ENCODE measurements around the gene SRCAP. TPM values are rescaled to one million over a fixed set of nuclear protein-coding genes. Genes with fewer than 3 reads are reported as not detected.

The SRCAP gene
- total RNA-seq, 4 donors from 2014 or later, result 15.9 to 40.4 (median 30.0) TPM

DNA sequence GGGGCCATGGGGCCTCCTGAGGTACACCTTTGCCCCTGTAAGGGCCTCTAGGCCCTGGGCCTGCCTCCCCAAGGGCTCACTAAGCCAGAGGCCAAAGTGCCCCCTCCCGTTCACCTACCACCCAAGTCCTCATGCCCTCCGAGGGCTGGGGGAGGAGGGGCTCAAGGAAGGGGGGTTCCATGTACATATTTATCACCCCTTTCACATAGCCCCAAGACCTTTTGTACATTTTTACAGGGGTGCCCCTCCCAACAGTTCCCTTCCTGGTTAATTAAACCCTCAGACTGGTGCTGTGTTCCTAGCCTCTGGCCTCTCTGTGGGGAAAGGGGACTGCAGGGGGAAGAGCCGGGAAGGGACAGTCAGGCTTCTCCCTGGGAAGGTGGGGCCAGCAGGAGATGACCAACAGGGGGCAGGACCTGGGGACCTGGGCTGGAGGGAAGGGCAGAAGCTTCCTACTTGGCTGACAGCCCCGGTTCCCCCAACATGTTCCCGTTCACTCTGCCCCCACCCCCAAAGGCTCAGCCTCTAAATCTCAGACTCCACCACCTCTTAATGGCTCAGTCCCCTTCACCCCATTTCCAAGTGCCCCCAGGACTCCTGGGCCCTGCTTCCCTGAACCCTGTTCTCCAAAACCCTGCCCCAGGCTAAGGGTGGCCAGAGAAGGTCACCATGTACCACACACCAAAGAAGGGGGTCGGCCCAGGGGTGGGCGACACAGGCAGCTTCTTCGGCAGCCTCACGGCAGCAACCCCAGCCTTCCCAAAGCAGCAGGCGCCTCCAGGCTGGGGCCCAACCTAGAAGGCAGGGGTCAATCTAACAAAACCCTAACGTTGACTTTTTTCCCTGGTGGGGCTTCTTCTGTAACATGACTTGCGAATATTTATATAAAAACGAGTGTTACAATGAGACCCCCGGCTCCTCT is 28.8 kb upstream of the SRCAP start:
- ATAC-seq (ENCODE audit: low FRiP score), result no peak

DNA sequence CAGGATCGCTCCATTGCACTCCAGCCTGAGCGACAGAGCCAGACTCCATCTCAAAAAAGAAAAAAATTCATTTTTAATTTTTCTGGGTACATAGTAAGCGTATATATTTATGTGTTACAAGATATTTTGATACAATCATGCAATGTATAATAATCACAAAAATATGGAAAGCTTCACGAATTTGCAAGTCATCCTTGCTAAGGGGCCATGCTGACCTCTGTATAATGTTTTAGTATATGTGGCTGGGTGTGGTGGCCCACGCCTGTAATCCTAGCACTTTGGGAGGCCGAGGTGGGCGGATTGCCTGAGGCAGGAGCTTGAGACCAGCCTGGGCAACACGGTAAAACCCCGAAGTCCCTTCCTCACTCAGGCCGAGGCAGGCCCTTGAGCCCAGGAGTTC is 23.8 kb upstream of the SRCAP start:
- DNase-seq (ENCODE audit: low spot score), result no peak
- ATAC-seq (ENCODE audit: low FRiP score), result no peak
- TF ChIP-seq CTCF (IDR thresholded peaks at IDR 0.05), result no peak

More for the DNA sequence above, 28.8 kb upstream of the SRCAP start:
- no peak for DNase-seq (ENCODE audit: low spot score)
- TF ChIP-seq CTCF (IDR thresholded peaks at IDR 0.05), result no peak

- no peak for DNase-seq (ENCODE audit: low spot score)
- TF ChIP-seq CTCF (IDR thresholded peaks at IDR 0.05), result no peak
- ATAC-seq (ENCODE audit: low FRiP score), result no peak
Observed at GRCh38 chr16:30677931-30678585, 20.9 kb upstream of the SRCAP start.

DNA sequence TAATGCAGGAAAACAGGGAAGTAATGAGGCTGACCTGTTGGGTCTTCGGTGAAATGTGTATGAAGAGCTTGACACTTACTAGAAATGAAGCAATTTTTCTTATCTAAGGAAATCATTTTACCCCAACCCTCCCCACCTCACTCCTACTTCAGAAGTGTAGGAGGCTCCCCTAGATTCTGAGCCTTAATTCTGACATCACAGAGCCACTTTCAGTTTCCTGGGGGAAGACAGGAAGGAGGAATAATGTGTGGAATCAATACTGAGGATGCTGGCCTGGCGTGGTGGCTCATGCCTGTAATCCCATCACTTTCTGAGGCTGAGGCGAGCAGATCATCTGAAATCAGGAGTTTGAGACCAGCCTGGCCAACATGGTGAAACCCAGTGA is 20.4 kb upstream of the SRCAP start:
- no peak for TF ChIP-seq CTCF (IDR thresholded peaks at IDR 0.05)
- ATAC-seq (ENCODE audit: low FRiP score), result no peak
- no peak for DNase-seq (ENCODE audit: low spot score)

- DNase-seq (ENCODE audit: low spot score), result no peak
- no peak for TF ChIP-seq CTCF (IDR thresholded peaks at IDR 0.05)
- no peak for ATAC-seq (ENCODE audit: low FRiP score)
Observed at GRCh38 chr16:30680326-30680725, 18.6 kb upstream of the SRCAP start.

GRCh38 chr16:30688701-30689100 is 10.3 kb upstream of the SRCAP start:
- ATAC-seq (ENCODE audit: low FRiP score), result no peak
- TF ChIP-seq CTCF (IDR thresholded peaks at IDR 0.05), result no peak
- no peak for DNase-seq (ENCODE audit: low spot score)
